ENCODE data around the gene HOXA5.

- TF ChIP-seq CTCF (IDR thresholded peaks at IDR 0.05) (no peak), ZFX (IDR thresholded peaks at IDR 0.05; ENCODE audit: borderline replicate concordance) (no peak)
Observed at GRCh38 chr7:27148756-27149641, 5.5 kb upstream of the HOXA5 start.

All from 22Rv1 (cell line).